Stimulated activated CD4-positive, alpha-beta T cell treated with anti-CD3 and anti-CD28 coated beads, Interleukin-15, amount 100 ng/mL, for 1 hour (primary cell): ENCODE results near the gene CORO2B.

Experiments
- DNase-seq, 2 donors: peaks; one replicate each; pipeline ENCODE4 v3.0.0-alpha.2; 2020; ENCODE audit warnings: low read depth in 1 of 2, low spot score in 1 of 2

The CORO2B gene

GRCh38 chr15:68765602-68766368 is 187.0 kb downstream of the CORO2B start:
- DNase-seq, result no peak

GRCh38 chr15:68767833-68768232 is 189.0 kb downstream of the CORO2B start:
- no peak for DNase-seq

- no peak for DNase-seq
Measured at GRCh38 chr15:68768321-68768720, 189.5 kb downstream of the CORO2B start.

GRCh38 chr15:68769702-68770101 is 190.9 kb downstream of the CORO2B start:
- no peak for DNase-seq

- DNase-seq, result no peak
Measured at GRCh38 chr15:68770216-68770615, 191.4 kb downstream of the CORO2B start.

GRCh38 chr15:68773036-68773435 is 194.2 kb downstream of the CORO2B start:
- no peak for DNase-seq

GRCh38 chr15:68774120-68774519 is 195.3 kb downstream of the CORO2B start:
- no peak for DNase-seq

- DNase-seq, result no peak
Measured at GRCh38 chr15:68774521-68775235, 195.9 kb downstream of the CORO2B start.

- DNase-seq, result no peak
Measured at GRCh38 chr15:68775236-68775577, 196.4 kb downstream of the CORO2B start.

- no peak for DNase-seq
Measured at GRCh38 chr15:68775671-68776476, 197.1 kb downstream of the CORO2B start.

- DNase-seq, result no peak
Measured at GRCh38 chr15:68776477-68777270, 197.9 kb downstream of the CORO2B start.
